ENCODE data around the gene KYAT1. TPM values are rescaled to one million over a fixed set of nuclear protein-coding genes. Genes with fewer than 3 reads are reported as not detected.
A peak's percentile ranks its signal among the peaks of the same experiment; 100 is the strongest.

Gene KYAT1
- total and polyA plus RNA-seq, 2 of the 13 experiments (the other 11 are each of a cell fraction or from before 2014, with no cell fraction given), result 9.2 to 46.5 TPM

DNA sequence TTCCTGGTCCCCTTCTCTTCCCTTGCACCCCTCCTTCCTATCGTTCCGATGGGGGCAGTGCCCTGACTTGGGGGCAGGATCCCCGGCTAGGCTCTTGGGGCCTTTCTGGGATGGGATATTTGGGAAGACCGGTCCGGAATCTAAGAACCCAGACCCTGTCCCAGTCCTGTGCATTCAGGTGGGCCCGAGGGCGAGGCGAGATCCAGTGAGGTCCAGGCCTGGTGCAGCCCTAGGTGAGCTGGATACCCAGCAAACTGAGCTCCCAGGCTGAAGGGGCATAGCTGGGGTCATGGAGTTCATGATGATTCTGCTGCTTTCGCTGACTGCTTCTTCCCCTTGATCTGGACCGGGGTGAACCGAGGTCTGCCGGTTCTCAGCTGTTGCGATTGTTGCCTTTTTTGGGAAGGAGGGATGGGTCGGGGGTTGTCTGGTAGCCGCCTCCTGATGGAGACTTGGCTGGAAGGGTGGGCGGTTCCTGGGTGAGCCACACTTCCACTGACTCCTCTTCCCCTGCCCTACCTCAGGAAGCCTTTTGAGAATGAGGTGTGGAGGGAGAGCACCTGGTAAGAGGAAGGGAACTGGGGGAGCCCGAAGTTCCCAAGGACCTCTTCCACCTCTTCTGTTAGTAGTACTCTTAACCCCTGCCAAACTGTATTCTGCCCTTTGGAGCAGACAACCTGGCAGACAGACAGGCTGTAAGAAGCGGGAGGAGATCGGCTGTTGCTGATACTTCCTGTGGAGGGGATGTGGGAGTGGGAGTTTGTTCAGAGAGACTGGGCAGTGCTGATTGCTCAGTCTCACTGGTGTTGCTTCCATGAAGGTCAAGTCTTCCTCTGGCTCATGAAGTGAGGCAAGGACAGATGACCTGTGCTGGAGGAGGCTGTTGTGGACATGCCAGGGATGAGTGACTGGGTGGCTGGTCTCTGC is 1.2 kb upstream of the KYAT1 start (continued):
- no peak for TF ChIP-seq ZNF503 (CRISPR knock-in tag; IDR thresholded peaks at IDR 0.05)
- no peak for TF ChIP-seq BHLHE40 (IDR thresholded peaks at IDR 0.05; ENCODE audit: low read length)
- TF ChIP-seq ZFP41 (CRISPR knock-in tag; IDR thresholded peaks at IDR 0.05; ENCODE audit: borderline replicate concordance), result no peak
- peak; percentile 46; the same call in 1 of the 2 replicates for TF ChIP-seq ZNF609 (CRISPR knock-in tag; IDR thresholded peaks at IDR 0.05; ENCODE audit: borderline replicate concordance)
- TF ChIP-seq, protein P1, sequence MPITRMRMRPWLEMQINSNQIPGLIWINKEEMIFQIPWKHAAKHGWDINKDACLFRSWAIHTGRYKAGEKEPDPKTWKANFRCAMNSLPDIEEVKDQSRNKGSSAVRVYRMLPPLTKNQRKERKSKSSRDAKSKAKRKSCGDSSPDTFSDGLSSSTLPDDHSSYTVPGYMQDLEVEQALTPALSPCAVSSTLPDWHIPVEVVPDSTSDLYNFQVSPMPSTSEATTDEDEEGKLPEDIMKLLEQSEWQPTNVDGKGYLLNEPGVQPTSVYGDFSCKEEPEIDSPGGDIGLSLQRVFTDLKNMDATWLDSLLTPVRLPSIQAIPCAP (CRISPR knock-in tag; IDR thresholded peaks at IDR 0.05; ENCODE audit: low read depth), result no peak
- TF ChIP-seq, protein P2, sequence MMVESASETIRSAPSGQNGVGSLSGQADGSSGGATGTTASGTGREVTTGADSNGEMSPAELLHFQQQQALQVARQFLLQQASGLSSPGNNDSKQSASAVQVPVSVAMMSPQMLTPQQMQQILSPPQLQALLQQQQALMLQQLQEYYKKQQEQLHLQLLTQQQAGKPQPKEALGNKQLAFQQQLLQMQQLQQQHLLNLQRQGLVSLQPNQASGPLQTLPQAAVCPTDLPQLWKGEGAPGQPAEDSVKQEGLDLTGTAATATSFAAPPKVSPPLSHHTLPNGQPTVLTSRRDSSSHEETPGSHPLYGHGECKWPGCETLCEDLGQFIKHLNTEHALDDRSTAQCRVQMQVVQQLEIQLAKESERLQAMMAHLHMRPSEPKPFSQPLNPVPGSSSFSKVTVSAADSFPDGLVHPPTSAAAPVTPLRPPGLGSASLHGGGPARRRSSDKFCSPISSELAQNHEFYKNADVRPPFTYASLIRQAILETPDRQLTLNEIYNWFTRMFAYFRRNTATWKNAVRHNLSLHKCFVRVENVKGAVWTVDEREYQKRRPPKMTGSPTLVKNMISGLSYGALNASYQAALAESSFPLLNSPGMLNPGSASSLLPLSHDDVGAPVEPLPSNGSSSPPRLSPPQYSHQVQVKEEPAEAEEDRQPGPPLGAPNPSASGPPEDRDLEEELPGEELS (CRISPR knock-in tag; IDR thresholded peaks at IDR 0.05), result no peak
- TF ChIP-seq ZSCAN12 (CRISPR knock-in tag; IDR thresholded peaks at IDR 0.05), result no peak
- no peak for TF ChIP-seq ZKSCAN8 (CRISPR knock-in tag; IDR thresholded peaks at IDR 0.05; ENCODE audit: borderline replicate concordance)
- TF ChIP-seq RERE (CRISPR knock-in tag; IDR thresholded peaks at IDR 0.05; ENCODE audit: low read depth), result no peak
- TF ChIP-seq ZNF740 (CRISPR knock-in tag; IDR thresholded peaks at IDR 0.05), result no peak
